Chondrocyte (in vitro differentiated cells): ENCODE results near the gene LRRC1. TPM values are rescaled to one million over a fixed set of nuclear protein-coding genes. Genes with fewer than 3 reads are reported as not detected.

ENCODE experiments used
- DNase-seq: peaks from one replicate; pipeline ENCODE4 v3.0.0; 2021; ENCODE audit warnings: mixed read lengths, low spot score
- H3K27ac Mint-ChIP-seq: one replicate; pipeline ENCODE4 v1.8.0; 2021; ENCODE audit warnings: mild to moderate bottlenecking, moderate library complexity, mixed read lengths; ENCODE audit not compliant: unreplicated experiment
- H3K27me3 Mint-ChIP-seq: 2 replicates; pipeline ENCODE4 v1.8.0; 2021; ENCODE audit warnings: low read depth, mixed read lengths
- H3K36me3 Mint-ChIP-seq: 2 replicates; pipeline ENCODE4 v1.8.0; 2021; ENCODE audit warnings: low read depth, mixed read lengths
- H3K4me1 Mint-ChIP-seq: 2 replicates; pipeline ENCODE4 v1.8.0; 2021; ENCODE audit warnings: low read depth, mild to moderate bottlenecking, mixed read lengths
- H3K4me3 Mint-ChIP-seq: one replicate; pipeline ENCODE4 v1.8.0; 2021; ENCODE audit warnings: mild to moderate bottlenecking, moderate library complexity, mixed read lengths; ENCODE audit not compliant: unreplicated experiment
- H3K9me3 Mint-ChIP-seq: 2 replicates; pipeline ENCODE4 v1.8.0; 2021; ENCODE audit warnings: low read depth, mixed read lengths
- total RNA-seq: library from RNA; stranded (reverse); gene quantifications from 3 replicates; pipeline ENCODE4 v1.2.1, GENCODE V29; 2021
- TF ChIP-seq, protein P1 (sequence below): fragments of 200-600 bp; sonication (generic); IDR thresholded peaks from 2 replicates; pipeline ENCODE4 v1.5.0; 2021; ENCODE audit warnings: antibody characterized with exemption, mild to moderate bottlenecking, moderate library complexity

LRRC1 gene
- total RNA-seq, 1 donor from 2014 or later, result 10.4 TPM

DNA sequence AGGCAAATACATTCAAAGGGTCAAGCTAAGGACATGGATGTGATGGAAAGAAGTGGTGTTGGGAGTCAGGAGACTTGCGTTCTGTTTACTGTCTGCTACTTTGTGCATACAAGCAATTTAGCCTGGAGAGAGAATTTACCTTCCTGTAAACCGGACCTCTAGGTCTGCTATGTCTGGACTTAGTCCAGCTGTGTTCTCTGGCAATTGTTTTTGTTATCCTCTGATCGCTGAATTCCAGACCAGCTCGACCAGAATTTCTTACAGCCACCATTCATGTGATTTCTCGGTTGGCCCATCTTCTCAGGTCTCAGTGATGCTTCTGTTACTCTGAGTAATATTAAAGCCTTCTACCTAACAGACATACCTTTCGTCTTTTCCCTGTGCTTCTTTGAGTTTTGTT lies 75.2 kb downstream of the LRRC1 start:
- peak overlapping the region; percentile 3 for H3K27ac Mint-ChIP-seq
- DNase-seq, result no peak
- H3K4me1 Mint-ChIP-seq, result peaks cover 41% of the 10 kb centered on the region
- H3K36me3 Mint-ChIP-seq, result no peaks in the 10 kb centered on the region
- H3K9me3 Mint-ChIP-seq, result peaks cover 3% of the 10 kb centered on the region
- H3K27me3 Mint-ChIP-seq, result no peaks in the 10 kb centered on the region
- no peak overlapping the region for H3K4me3 Mint-ChIP-seq
- TF ChIP-seq, protein P1, sequence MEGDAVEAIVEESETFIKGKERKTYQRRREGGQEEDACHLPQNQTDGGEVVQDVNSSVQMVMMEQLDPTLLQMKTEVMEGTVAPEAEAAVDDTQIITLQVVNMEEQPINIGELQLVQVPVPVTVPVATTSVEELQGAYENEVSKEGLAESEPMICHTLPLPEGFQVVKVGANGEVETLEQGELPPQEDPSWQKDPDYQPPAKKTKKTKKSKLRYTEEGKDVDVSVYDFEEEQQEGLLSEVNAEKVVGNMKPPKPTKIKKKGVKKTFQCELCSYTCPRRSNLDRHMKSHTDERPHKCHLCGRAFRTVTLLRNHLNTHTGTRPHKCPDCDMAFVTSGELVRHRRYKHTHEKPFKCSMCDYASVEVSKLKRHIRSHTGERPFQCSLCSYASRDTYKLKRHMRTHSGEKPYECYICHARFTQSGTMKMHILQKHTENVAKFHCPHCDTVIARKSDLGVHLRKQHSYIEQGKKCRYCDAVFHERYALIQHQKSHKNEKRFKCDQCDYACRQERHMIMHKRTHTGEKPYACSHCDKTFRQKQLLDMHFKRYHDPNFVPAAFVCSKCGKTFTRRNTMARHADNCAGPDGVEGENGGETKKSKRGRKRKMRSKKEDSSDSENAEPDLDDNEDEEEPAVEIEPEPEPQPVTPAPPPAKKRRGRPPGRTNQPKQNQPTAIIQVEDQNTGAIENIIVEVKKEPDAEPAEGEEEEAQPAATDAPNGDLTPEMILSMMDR, result no peak

DNA sequence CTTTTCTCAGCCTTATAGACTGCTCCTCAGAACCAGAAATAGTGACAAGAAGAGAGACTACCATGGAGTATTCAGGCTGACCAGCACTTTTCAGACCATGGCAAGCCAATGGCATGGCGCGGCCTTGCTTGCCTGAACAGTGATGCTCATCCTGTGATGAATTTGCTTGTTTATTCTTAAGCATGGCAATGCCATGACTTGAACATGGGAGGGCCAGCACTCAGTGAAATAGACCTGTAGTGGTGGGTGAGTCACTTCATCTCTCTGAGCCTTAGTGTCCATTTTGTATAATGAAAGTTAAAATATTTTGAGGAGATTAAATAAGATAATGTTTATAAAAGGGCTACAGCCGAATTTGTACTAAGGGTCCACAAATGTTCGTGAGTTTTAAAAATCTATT lies 79.1 kb downstream of the LRRC1 start:
- Mint-ChIP-seq H3K27me3 (no peaks in the 10 kb centered on the region), H3K36me3 (peaks cover 3% of the 10 kb centered on the region), H3K27ac (no peak overlapping the region), H3K9me3 (peaks cover 8% of the 10 kb centered on the region), H3K4me1 (peaks cover 36% of the 10 kb centered on the region), H3K4me3 (no peak overlapping the region)
- TF ChIP-seq, protein P1, result no peak
- no peak for DNase-seq

DNA sequence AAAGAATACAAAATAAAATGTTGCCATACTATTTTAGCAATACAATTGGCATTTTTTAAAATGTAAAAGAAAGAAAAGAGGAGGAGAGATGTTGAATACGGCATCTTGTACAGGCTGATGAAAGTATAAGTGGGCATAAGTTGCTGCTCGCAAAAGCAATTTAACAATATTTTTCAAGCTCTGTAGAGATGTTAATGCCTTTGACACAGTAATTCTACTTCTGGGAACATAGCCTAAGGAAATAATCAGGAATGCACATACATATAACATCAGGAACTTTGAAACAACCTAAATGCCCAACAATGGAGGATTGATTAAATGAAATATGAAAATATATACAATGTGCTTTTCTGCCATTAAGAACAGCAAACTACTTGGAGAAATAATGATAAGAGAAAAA lies 80.2 kb downstream of the LRRC1 start:
- Mint-ChIP-seq H3K27me3 (no peaks in the 10 kb centered on the region), H3K4me1 (peaks cover 37% of the 10 kb centered on the region), H3K4me3 (no peak overlapping the region), H3K36me3 (peaks cover 3% of the 10 kb centered on the region), H3K9me3 (peaks cover 8% of the 10 kb centered on the region), H3K27ac (peak overlapping the region; percentile 71)
- no peak for DNase-seq
- TF ChIP-seq, protein P1, result no peak

DNA sequence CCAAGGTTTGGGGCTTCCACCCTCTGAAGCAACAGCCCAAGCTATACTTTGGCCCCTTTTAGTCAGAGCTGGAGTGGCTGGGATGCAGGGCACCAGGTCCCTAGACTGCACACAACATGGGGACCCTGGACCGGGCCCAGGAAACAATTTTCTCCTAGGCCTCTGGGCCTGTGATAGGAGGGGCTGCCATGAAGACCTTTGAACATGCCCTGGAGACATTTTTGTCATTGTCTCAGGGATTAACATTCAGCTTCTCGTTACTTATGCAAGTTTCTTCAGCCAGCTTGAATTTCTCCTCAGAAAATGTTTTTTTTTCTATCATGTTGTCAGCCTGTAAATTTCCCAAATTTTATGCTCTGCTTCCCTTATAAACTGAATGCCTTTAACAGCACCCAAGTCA lies 82.3 kb downstream of the LRRC1 start:
- H3K27me3 Mint-ChIP-seq, result no peaks in the 10 kb centered on the region
- peaks cover 29% of the 10 kb centered on the region for H3K4me1 Mint-ChIP-seq
- peaks cover 3% of the 10 kb centered on the region for H3K36me3 Mint-ChIP-seq
- H3K9me3 Mint-ChIP-seq, result peaks cover 8% of the 10 kb centered on the region
- TF ChIP-seq, protein P1, result no peak
- no peak overlapping the region for H3K4me3 Mint-ChIP-seq
- H3K27ac Mint-ChIP-seq, result no peak overlapping the region
- DNase-seq, result no peak

DNA sequence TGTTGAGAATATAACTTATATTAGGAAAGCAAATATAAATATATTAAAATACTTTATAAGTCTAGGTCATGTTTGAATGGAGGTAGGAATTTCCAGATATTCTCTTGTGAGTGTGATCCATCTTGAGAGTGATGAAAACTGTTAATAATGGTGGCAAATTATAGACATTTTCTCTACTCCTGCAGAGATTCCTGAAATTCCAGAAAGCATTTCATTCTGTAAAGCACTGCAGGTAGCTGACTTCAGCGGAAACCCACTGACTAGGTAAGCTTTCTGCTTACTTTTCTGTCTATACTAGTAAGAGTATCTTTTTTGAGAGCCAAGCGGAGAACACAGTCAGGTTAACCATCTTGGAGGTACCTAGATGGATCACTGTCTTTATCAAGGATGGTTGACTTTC lies 84.0 kb downstream of the LRRC1 start:
- no peak for DNase-seq
- TF ChIP-seq, protein P1, result no peak
- peaks cover 26% of the 10 kb centered on the region for H3K4me1 Mint-ChIP-seq
- peaks cover 6% of the 10 kb centered on the region for H3K9me3 Mint-ChIP-seq
- H3K36me3 Mint-ChIP-seq, result peaks cover 6% of the 10 kb centered on the region
- no peak overlapping the region for H3K4me3 Mint-ChIP-seq
- H3K27me3 Mint-ChIP-seq, result no peaks in the 10 kb centered on the region
- H3K27ac Mint-ChIP-seq, result no peak overlapping the region
